Kidney epithelial cell (primary cell): ENCODE results near the gene ZNF154. TPM values are rescaled to one million over a fixed set of nuclear protein-coding genes. Genes with fewer than 3 reads are reported as not detected.

Experiments used
- DNase-seq: peaks from one replicate; pipeline ENCODE4 v3.0.0-alpha.2; 2010; ENCODE audit warnings: low read depth
- H3K27me3 ChIP-seq: 2 replicates; pipeline ENCODE4 v1.6.0; 2011; ENCODE audit warnings: low read length; ENCODE audit not compliant: control insufficient read depth, insufficient read depth
- H3K36me3 ChIP-seq: 2 replicates; pipeline ENCODE4 v1.5.1; 2011; ENCODE audit warnings: low read length; ENCODE audit not compliant: control insufficient read depth, insufficient read depth
- H3K4me3 ChIP-seq: 2 replicates; pipeline ENCODE4 v1.5.1; 2011; ENCODE audit warnings: low read depth, mild to moderate bottlenecking, control low read depth, low read length
- CTCF ChIP-seq: IDR thresholded peaks from 2 replicates; pipeline ENCODE4 v1.5.1; 2011; ENCODE audit warnings: mild to moderate bottlenecking, moderate library complexity, low read length, control low read depth, inconsistent platforms; ENCODE audit not compliant: insufficient read depth, poor library complexity, severe bottlenecking
- total RNA-seq: library from RNA; depleted of rRNA; stranded (reverse); fragments of >200 nt; gene quantifications from 2 replicates; pipeline ENCODE4 v1.2.3, GENCODE V29; 2015

ZNF154 gene
- total RNA-seq, result 2.9 and 3.3 TPM in 2 replicates

GRCh38 chr19:57708641-57709361 is at the start of gene ZNF154:
ZNF154 (minus strand) TSS chr19:57709204; CDS start chr19:57708971, 233 bp downstream.
- no peak for TF ChIP-seq CTCF
- peak; percentile 31 for DNase-seq
- H3K4me3 ChIP-seq, result peak within 1 kb of the TSS; percentile 67

GRCh38 chr19:57757941-57758340 is 48.9 kb upstream of the ZNF154 start:
- Histone ChIP-seq H3K36me3 (peaks cover 8% of the 10 kb centered on the region), H3K27me3 (no peaks in the 10 kb centered on the region), H3K4me3 (no peak overlapping the region)
- TF ChIP-seq CTCF, result no peak
- no peak for DNase-seq

More at GRCh38 chr19:57708641-57709361, at the start of gene ZNF154:
- Histone ChIP-seq H3K27me3 (no peaks in the 10 kb centered on the region), H3K36me3 (no peaks in the 10 kb centered on the region)

GRCh38 chr19:57755031-57755430 is 46.0 kb upstream of the ZNF154 start:
- no peak for DNase-seq
- Histone ChIP-seq H3K36me3 (peaks cover 15% of the 10 kb centered on the region), H3K27me3 (no peaks in the 10 kb centered on the region), H3K4me3 (no peak overlapping the region)
- TF ChIP-seq CTCF, result no peak

DNA sequence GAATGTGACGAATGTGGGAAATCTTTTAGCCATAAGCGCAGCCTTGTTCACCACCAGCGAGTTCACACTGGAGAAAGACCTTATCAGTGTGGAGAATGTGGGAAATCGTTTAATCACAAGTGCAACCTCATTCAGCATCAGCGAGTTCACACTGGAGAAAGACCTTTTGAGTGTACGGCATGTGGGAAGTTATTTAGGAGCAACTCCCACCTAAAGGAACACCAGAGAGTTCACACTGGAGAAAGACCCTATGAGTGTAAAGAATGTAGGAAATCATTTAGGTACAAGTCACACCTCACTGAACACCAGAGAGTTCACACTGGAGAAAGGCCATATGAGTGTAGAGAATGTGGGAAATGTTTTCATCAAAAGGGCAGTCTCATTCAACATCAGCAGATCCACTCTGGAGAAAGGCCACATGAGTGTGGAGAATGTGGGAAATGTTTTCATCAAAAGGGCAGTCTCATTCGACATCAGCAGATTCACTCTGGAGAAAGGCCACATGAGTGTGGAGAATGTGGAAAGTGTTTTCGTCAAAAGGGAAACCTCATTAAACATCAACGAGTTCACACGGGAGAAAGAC is 45.2 kb upstream of the ZNF154 start:
- Histone ChIP-seq H3K36me3 (peaks cover 12% of the 10 kb centered on the region), H3K4me3 (no peak overlapping the region), H3K27me3 (no peaks in the 10 kb centered on the region)
- TF ChIP-seq CTCF, result no peak
- DNase-seq, result no peak

DNA sequence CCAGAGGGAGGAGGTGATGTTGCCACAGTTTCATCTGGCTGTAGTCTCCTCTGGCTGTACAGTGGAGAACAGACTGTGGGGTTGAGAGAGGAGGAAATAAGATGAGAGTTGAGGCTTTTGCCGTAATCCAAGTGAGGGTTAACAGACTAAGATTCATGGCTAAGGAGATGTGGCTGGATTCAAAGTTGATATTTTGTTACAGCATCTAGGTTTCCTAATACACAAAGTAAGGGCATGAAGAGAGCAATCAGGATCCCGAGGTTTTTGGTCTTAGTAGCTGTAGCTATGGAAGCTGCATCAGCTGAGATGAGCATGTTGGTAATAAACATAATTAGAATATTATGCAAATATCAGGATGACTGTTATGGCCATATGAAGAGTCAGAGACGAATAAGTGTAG is 39.0 kb upstream of the ZNF154 start:
- H3K36me3 ChIP-seq, result peaks cover 9% of the 10 kb centered on the region
- no peak overlapping the region for H3K4me3 ChIP-seq
- H3K27me3 ChIP-seq, result no peaks in the 10 kb centered on the region
- no peak for DNase-seq
- TF ChIP-seq CTCF, result no peak
